Stimulated activated CD4-positive, alpha-beta T cell treated with anti-CD3 and anti-CD28 coated beads, Interleukin-12 subunit alpha, Interleukin-12 subunit beta, amount 100 ng/mL, for 24 hours (primary cell): ENCODE data around the gene TANGO6.

Source experiments
- DNase-seq, 2 experiments: peaks; one replicate each; pipeline ENCODE4 v3.0.0-alpha.2; 2020; ENCODE audit warnings: low read depth in 2 of 2

TANGO6 gene

GRCh38 chr16:68866933-68867332 lies 23.6 kb downstream of the TANGO6 start:
- DNase-seq, result no peak

- no peak for DNase-seq
These were observed 26.3 kb downstream of the TANGO6 start for GRCh38 chr16:68869492-68870088.

- no peak for DNase-seq
These were observed 30.5 kb downstream of the TANGO6 start for GRCh38 chr16:68873635-68874471.

- DNase-seq, result no peak
These were observed 32.5 kb downstream of the TANGO6 start for GRCh38 chr16:68875871-68876270.

GRCh38 chr16:68883685-68884084 lies 40.4 kb downstream of the TANGO6 start:
- DNase-seq, result no peak

- DNase-seq, result no peak
These were observed 41.1 kb downstream of the TANGO6 start for GRCh38 chr16:68884401-68884800.

GRCh38 chr16:68884861-68885720 lies 41.8 kb downstream of the TANGO6 start:
- DNase-seq, result no peak

GRCh38 chr16:68887107-68887506 lies 43.8 kb downstream of the TANGO6 start:
- no peak for DNase-seq

GRCh38 chr16:68889508-68890150 lies 46.3 kb downstream of the TANGO6 start:
- DNase-seq, result no peak

GRCh38 chr16:68892214-68892613 lies 48.9 kb downstream of the TANGO6 start:
- no peak for DNase-seq

- DNase-seq, result no peak
These were observed 49.6 kb downstream of the TANGO6 start for GRCh38 chr16:68892898-68893297.

- DNase-seq, result no peak
These were observed 50.7 kb downstream of the TANGO6 start for GRCh38 chr16:68893710-68894705.

GRCh38 chr16:68894714-68895113 lies 51.4 kb downstream of the TANGO6 start:
- DNase-seq, result no peak

GRCh38 chr16:68898026-68898425 lies 54.7 kb downstream of the TANGO6 start:
- DNase-seq, result no peak

- no peak for DNase-seq
These were observed 56.7 kb downstream of the TANGO6 start for GRCh38 chr16:68900009-68900408.

GRCh38 chr16:68902003-68902968 lies 59.0 kb downstream of the TANGO6 start:
- no peak for DNase-seq

- no peak for DNase-seq
These were observed 59.6 kb downstream of the TANGO6 start for GRCh38 chr16:68902969-68903345.

GRCh38 chr16:68907297-68907696 lies 64.0 kb downstream of the TANGO6 start:
- no peak for DNase-seq

GRCh38 chr16:68907781-68908181 lies 64.5 kb downstream of the TANGO6 start:
- no peak for DNase-seq
